WERI-Rb-1 (cell line): ENCODE data around the gene MKX.

ENCODE experiments used
- DNase-seq: peaks from one replicate; pipeline ENCODE4 v3.0.0-alpha.2; 2020
- H3K27ac ChIP-seq: fragments of 250-450 bp; sonication (Bioruptor Pico); 2 replicates; pipeline ENCODE4 v1.5.1; 2020; ENCODE audit warnings: mild to moderate bottlenecking, moderate library complexity
- H3K27me3 ChIP-seq: fragments of 250-450 bp; sonication (Bioruptor Pico); 2 replicates; pipeline ENCODE4 v1.5.1; 2021; ENCODE audit warnings: mild to moderate bottlenecking, low read depth, moderate library complexity; ENCODE audit not compliant: insufficient read depth, severe bottlenecking
- H3K36me3 ChIP-seq: fragments of 250-450 bp; sonication (Bioruptor Pico); 2 replicates; pipeline ENCODE4 v1.5.1; 2020; ENCODE audit warnings: mild to moderate bottlenecking, moderate library complexity
- H3K4me3 ChIP-seq: 2 replicates; pipeline ENCODE4 v1.5.1; 2011; ENCODE audit warnings: low read depth, mild to moderate bottlenecking, control low read depth, low read length
- H3K9me3 ChIP-seq: fragments of 250-450 bp; sonication (Bioruptor Pico); 2 replicates; pipeline ENCODE4 v1.5.1; 2021; ENCODE audit warnings: mild to moderate bottlenecking, moderate library complexity; ENCODE audit not compliant: severe bottlenecking
- CTCF ChIP-seq: IDR thresholded peaks from 2 replicates; pipeline ENCODE4 v1.5.1; 2011; ENCODE audit warnings: low read depth, mild to moderate bottlenecking, control low read depth, inconsistent platforms, low read length

Gene MKX

GRCh38 chr10:27752673-27753237 lies 7.1 kb upstream of the MKX start:
- no peak for TF ChIP-seq CTCF
- H3K27me3 ChIP-seq = no peaks in the 10 kb centered on the region
- no peak for DNase-seq
- no peaks in the 10 kb centered on the region for H3K36me3 ChIP-seq
- H3K27ac ChIP-seq = no peak overlapping the region
- H3K4me3 ChIP-seq = no peak overlapping the region
- H3K9me3 ChIP-seq = no peaks in the 10 kb centered on the region

GRCh38 chr10:27748601-27749000 lies 3.0 kb upstream of the MKX start:
- no peaks in the 10 kb centered on the region for H3K9me3 ChIP-seq
- DNase-seq = no peak
- no peaks in the 10 kb centered on the region for H3K36me3 ChIP-seq
- H3K4me3 ChIP-seq = no peak overlapping the region
- H3K27ac ChIP-seq = no peak overlapping the region
- H3K27me3 ChIP-seq = peaks cover 34% of the 10 kb centered on the region
- no peak for TF ChIP-seq CTCF

DNA sequence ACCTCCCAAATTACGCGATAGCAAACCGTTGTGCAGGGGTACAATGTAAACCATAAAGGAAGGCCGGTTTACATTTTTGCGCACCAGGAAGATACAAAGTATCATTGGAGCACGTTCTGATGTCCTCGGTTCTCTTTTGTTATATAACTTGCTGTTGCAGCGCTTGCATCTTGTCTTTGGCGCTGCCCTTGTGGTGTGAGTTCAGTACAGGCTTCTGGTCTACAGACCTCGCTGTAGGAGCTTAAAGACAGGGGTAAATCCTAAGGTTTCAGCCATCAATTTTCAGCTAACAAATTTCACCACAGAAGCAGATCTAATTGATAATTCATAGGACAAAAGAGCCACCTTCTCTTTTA lies 1.5 kb upstream of the MKX start:
- no peaks in the 10 kb centered on the region for H3K36me3 ChIP-seq
- no peak overlapping the region for H3K27ac ChIP-seq
- H3K27me3 ChIP-seq = peaks cover 47% of the 10 kb centered on the region
- no peaks in the 10 kb centered on the region for H3K9me3 ChIP-seq
- no peak for TF ChIP-seq CTCF
- H3K4me3 ChIP-seq = no peak overlapping the region
- no peak for DNase-seq

- no peak for TF ChIP-seq CTCF
- H3K27ac ChIP-seq = no peak overlapping the region
- no peak for DNase-seq
- H3K9me3 ChIP-seq = no peaks in the 10 kb centered on the region
- no peak overlapping the region for H3K4me3 ChIP-seq
- no peaks in the 10 kb centered on the region for H3K36me3 ChIP-seq
- H3K27me3 ChIP-seq = peaks cover 52% of the 10 kb centered on the region
These were observed 927 bp upstream of the MKX start for GRCh38 chr10:27746397-27747095.

DNA sequence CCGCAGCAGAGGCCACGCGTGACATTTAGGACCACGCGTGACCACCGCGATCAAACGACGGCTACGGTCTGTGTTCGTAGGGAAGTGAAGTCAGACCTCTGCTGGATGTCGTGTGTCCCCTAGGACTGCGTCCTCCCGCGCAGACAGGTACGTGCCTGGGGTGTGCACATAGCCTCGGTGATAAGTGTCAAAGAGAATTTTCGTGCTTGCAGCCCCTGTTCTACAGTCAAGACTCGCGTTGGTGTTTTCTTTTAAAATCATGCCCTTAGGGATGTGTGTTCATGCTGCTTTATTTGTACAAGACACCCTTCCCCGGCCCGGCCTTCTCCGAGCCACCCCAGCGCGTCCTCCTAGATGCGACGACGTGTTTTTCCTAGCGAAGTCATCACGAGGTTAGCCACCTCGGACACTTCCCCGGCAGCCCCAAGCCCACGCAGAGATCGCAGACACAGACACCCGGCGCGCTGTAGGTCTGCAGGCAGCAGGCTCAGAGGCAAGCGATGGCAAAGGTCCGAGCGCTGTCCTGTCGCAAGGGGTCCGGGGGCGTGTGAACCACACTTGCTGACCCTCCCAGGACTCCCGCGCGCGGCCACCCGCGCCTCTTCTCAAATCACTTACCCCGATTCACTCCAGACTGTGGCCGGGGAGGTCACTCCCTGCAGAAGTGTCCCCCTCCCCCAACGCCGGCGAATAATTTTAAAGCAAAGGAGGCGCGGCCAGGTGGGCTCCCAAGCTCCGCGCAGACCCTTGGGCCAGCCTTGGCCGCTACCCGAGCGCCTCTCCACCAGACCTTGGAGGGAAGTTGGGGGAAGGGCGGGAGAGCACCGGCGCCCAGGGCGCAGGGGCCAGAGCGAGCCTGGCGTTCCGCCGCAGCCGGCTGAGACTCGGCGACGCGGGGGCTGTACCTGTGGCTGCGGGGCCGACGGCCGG lies 552 bp downstream of the MKX start:
- peaks cover 59% of the 10 kb centered on the region for H3K27me3 ChIP-seq

More for the DNA sequence above, 552 bp downstream of the MKX start:
- no peaks in the 10 kb centered on the region for H3K9me3 ChIP-seq
- H3K4me3 ChIP-seq = peak overlapping the region; percentile 14
- H3K27ac ChIP-seq = no peak overlapping the region
- H3K36me3 ChIP-seq = no peaks in the 10 kb centered on the region
- no peak for DNase-seq
- no peak for TF ChIP-seq CTCF
